Ascending aorta (tissue), 2 donors: Measurements from ENCODE around the gene CSNK1G2. TPM values are rescaled to one million over a fixed set of nuclear protein-coding genes. Genes with fewer than 3 reads are reported as not detected.
"Not testable (repeated sequence)": the region's sequence is repeated elsewhere in the genome, so short reads cannot be mapped to it uniquely, and the experiment has no call there.

Source experiments
- DNase-seq, 2 donors: peaks; one replicate each; pipeline ENCODE4 v3.0.0-alpha.2; 2019; ENCODE audit warnings: low spot score in 2 of 2
- H3K27ac ChIP-seq, 2 donors: fragments of 200-600 bp; sonication (generic); one replicate each; pipeline ENCODE4 v1.5.1; 2016 to 2017; ENCODE audit warnings: mild to moderate bottlenecking in 1 of 2
- H3K27me3 ChIP-seq: fragments of 200-600 bp; sonication (generic); one replicate; pipeline ENCODE4 v1.5.1; 2017
- H3K36me3 ChIP-seq, 2 donors: fragments of 200-600 bp; sonication (generic); one replicate each; pipeline ENCODE4 v1.5.1; 2016
- H3K4me1 ChIP-seq, 2 donors: fragments of 200-600 bp; sonication (generic); one replicate each; pipeline ENCODE4 v1.5.1; 2016 to 2017; ENCODE audit warnings: mild to moderate bottlenecking in 1 of 2
- H3K4me3 ChIP-seq, 2 donors: fragments of 200-600 bp; sonication (generic); one replicate each; pipeline ENCODE4 v1.5.1; 2016 to 2017; ENCODE audit warnings: mild to moderate bottlenecking in 1 of 2
- H3K9me3 ChIP-seq, 2 donors: fragments of 200-600 bp; sonication (generic); one replicate each; pipeline ENCODE4 v1.5.1; 2016
- CTCF ChIP-seq, 3 experiments: fragments of 200-600 bp in 2 of 3; fragments of 450-650 bp in 1 of 3; sonication (generic) in 2 of 3; IDR thresholded peaks; one replicate each; pipeline ENCODE4 v1.5.1; 2016 to 2019; ENCODE audit warnings: antibody characterized with exemption in 3 of 3, mild to moderate bottlenecking in 1 of 3, moderate library complexity in 1 of 3
- intact Hi-C: fragments of 100-400 bp; cut with DNase I; formaldehyde crosslinking; loops from one replicate; pipeline ENCODE4 v1.15.1; 2023
- total RNA-seq: library from RNA; depleted of rRNA; stranded (reverse); fragments of >200 nt; gene quantifications from one replicate; pipeline ENCODE4 v1.1.0, GENCODE V29; 2016

Gene CSNK1G2
- total RNA-seq, 1 donor from 2014 or later: 79.6 TPM

GRCh38 chr19:1984357-1984756 is 43.4 kb downstream of the CSNK1G2 start:
- Histone ChIP-seq H3K4me3 (no peak overlapping the region), H3K27me3 (no peaks in the 10 kb centered on the region), H3K36me3 (peaks cover 85 to 86% of the 10 kb centered on the region in 2 donors), H3K27ac (no peak overlapping the region), H3K9me3 (no peaks in the 10 kb centered on the region), H3K4me1 (no peaks in the 10 kb centered on the region)
- intact Hi-C loops: no loop called here
- DNase-seq: no peak
- TF ChIP-seq CTCF (IDR thresholded peaks at IDR 0.05): no peak

- no peak overlapping the region for H3K27ac ChIP-seq
- DNase-seq: no peak
- H3K9me3 ChIP-seq: no peaks in the 10 kb centered on the region
- TF ChIP-seq CTCF (IDR thresholded peaks at IDR 0.05): no peak
- intact Hi-C loops: no loop called here
- no peaks in the 10 kb centered on the region for H3K27me3 ChIP-seq
- H3K36me3 ChIP-seq: peaks cover 85 to 86% of the 10 kb centered on the region in 2 donors
- H3K4me3 ChIP-seq: no peak overlapping the region
- H3K4me1 ChIP-seq: no peaks in the 10 kb centered on the region
Measured at GRCh38 chr19:1985588-1986356, 44.8 kb downstream of the CSNK1G2 start.

- Histone ChIP-seq H3K4me1 (no peaks in the 10 kb centered on the region), H3K4me3 (no peak overlapping the region), H3K27ac (no peak overlapping the region), H3K36me3 (peaks cover 83 to 85% of the 10 kb centered on the region in 2 donors), H3K27me3 (no peaks in the 10 kb centered on the region), H3K9me3 (no peaks in the 10 kb centered on the region)
- no peak for DNase-seq
- TF ChIP-seq CTCF (IDR thresholded peaks at IDR 0.05): no peak
- intact Hi-C loops: no loop called here
Measured at GRCh38 chr19:1986357-1987162, 45.6 kb downstream of the CSNK1G2 start.

- H3K9me3 ChIP-seq: no peaks in the 10 kb centered on the region
- H3K4me3 ChIP-seq: no peak overlapping the region
- intact Hi-C loops: no loop called here
- no peak for TF ChIP-seq CTCF (IDR thresholded peaks at IDR 0.05)
- DNase-seq: no peak
- no peak overlapping the region for H3K27ac ChIP-seq
- H3K36me3 ChIP-seq: peaks cover 73 to 86% of the 10 kb centered on the region in 2 donors
- H3K4me1 ChIP-seq: no peaks in the 10 kb centered on the region
- H3K27me3 ChIP-seq: no peaks in the 10 kb centered on the region
Measured at GRCh38 chr19:1987197-1988187, 46.5 kb downstream of the CSNK1G2 start.

- intact Hi-C loops, H3K27ac ChIP-seq, H3K4me1 ChIP-seq, DNase-seq, H3K9me3 ChIP-seq, H3K4me3 ChIP-seq, H3K27me3 ChIP-seq: not testable (repeated sequence)
- H3K36me3 ChIP-seq: peaks cover 68 to 90% of the 10 kb centered on the region in 2 donors
Measured at GRCh38 chr19:1988464-1988863, 47.5 kb downstream of the CSNK1G2 start.
